PFSK-1 (cell line): ENCODE results near the gene TLR2.

ENCODE experiments used
- POLR2AphosphoS5 ChIP-seq: IDR thresholded peaks from 2 replicates; pipeline ENCODE4 v1.6.1; 2012; ENCODE audit warnings: low read depth, mild to moderate bottlenecking, control low read depth, low read length, moderate library complexity
- TAF1 ChIP-seq: IDR thresholded peaks from 2 replicates; pipeline ENCODE4 v1.6.1; 2012; ENCODE audit warnings: low read length, control low read depth, borderline replicate concordance; ENCODE audit not compliant: insufficient read depth
- TF ChIP-seq, protein P1 (sequence below), 2 experiments: IDR thresholded peaks; 2 replicates each; pipeline versions ENCODE4 v1.6.1 to v1.8.0; 2011 to 2012; ENCODE audit warnings: low read depth in 2 of 2, low read length in 2 of 2, control low read depth in 1 of 2, inconsistent platforms in 1 of 2, mild to moderate bottlenecking in 1 of 2, moderate library complexity in 1 of 2; ENCODE audit not compliant: insufficient read depth in 1 of 2

DNA sequence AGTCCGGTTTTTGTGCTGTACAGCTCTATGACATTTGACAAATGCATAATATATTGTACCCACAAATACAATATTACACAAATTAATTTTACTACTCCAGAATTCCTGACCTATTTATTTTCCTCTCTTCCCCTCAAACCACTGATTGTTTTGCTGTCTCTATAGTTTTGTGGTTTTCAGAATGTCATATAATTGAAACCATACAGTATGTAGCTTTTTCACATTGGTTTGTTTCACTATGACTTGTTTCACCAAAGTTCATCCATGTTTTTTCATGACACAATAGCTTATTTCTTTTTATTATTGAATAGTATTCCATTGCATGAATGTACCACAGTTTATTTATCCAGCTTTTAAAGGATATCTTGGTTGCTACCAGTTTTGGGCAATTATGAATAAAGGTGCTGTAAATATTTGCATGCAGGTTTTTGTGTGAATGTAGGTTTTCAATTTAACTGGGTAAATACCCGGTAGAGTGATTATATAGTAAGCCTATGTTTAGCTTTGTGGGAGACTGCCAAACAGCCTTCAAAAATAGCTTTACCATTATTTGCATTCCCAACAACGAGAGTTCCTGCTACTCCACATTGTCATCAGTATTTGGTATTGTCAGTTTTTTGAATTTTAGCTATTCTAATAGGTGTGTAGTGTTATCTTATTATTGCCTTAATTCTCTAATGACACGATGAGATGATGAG lies 49.8 kb downstream of the TLR2 start:
- TF ChIP-seq TAF1 = no peak
- no peak for TF ChIP-seq POLR2AphosphoS5
- TF ChIP-seq, protein P1, sequence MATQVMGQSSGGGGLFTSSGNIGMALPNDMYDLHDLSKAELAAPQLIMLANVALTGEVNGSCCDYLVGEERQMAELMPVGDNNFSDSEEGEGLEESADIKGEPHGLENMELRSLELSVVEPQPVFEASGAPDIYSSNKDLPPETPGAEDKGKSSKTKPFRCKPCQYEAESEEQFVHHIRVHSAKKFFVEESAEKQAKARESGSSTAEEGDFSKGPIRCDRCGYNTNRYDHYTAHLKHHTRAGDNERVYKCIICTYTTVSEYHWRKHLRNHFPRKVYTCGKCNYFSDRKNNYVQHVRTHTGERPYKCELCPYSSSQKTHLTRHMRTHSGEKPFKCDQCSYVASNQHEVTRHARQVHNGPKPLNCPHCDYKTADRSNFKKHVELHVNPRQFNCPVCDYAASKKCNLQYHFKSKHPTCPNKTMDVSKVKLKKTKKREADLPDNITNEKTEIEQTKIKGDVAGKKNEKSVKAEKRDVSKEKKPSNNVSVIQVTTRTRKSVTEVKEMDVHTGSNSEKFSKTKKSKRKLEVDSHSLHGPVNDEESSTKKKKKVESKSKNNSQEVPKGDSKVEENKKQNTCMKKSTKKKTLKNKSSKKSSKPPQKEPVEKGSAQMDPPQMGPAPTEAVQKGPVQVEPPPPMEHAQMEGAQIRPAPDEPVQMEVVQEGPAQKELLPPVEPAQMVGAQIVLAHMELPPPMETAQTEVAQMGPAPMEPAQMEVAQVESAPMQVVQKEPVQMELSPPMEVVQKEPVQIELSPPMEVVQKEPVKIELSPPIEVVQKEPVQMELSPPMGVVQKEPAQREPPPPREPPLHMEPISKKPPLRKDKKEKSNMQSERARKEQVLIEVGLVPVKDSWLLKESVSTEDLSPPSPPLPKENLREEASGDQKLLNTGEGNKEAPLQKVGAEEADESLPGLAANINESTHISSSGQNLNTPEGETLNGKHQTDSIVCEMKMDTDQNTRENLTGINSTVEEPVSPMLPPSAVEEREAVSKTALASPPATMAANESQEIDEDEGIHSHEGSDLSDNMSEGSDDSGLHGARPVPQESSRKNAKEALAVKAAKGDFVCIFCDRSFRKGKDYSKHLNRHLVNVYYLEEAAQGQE (IDR thresholded peaks at IDR 0.05; ENCODE audit: insufficient read depth in 1 of 2, low read depth in 2 of 2, low read length in 2 of 2) = no peak
